ENCODE results near the gene TSFM. TPM values are rescaled to one million over a fixed set of nuclear protein-coding genes. Genes with fewer than 3 reads are reported as not detected.

Gene TSFM
- total RNA-seq, 4 donors from 2014 or later, result 9.4 to 21.2 (median 13.7) TPM

DNA sequence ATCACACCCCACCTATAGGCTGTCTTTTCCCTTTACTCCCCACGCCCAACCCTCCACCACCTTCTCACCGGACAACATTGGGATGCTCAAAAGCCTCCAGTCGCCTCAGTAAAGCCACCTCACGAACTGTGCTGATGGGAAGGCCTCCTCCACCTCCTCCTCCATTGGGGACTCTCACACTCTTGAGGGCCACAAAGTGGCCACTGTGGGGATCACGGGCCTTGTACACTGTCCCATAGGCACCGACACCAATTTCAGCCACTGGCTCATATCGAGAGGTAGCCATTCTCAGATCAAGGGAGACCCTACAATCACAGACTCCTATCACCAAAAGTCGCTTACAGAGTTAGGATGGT lies 31.2 kb upstream of the TSFM start:
- DNase-seq, result no peak
- no peak for TF ChIP-seq POLR2A (IDR thresholded peaks at IDR 0.05)
- TF ChIP-seq, protein P1, sequence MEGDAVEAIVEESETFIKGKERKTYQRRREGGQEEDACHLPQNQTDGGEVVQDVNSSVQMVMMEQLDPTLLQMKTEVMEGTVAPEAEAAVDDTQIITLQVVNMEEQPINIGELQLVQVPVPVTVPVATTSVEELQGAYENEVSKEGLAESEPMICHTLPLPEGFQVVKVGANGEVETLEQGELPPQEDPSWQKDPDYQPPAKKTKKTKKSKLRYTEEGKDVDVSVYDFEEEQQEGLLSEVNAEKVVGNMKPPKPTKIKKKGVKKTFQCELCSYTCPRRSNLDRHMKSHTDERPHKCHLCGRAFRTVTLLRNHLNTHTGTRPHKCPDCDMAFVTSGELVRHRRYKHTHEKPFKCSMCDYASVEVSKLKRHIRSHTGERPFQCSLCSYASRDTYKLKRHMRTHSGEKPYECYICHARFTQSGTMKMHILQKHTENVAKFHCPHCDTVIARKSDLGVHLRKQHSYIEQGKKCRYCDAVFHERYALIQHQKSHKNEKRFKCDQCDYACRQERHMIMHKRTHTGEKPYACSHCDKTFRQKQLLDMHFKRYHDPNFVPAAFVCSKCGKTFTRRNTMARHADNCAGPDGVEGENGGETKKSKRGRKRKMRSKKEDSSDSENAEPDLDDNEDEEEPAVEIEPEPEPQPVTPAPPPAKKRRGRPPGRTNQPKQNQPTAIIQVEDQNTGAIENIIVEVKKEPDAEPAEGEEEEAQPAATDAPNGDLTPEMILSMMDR (IDR thresholded peaks at IDR 0.05), result no peak
- no peaks in the 10 kb centered on the region for H3K9me3 ChIP-seq

DNA sequence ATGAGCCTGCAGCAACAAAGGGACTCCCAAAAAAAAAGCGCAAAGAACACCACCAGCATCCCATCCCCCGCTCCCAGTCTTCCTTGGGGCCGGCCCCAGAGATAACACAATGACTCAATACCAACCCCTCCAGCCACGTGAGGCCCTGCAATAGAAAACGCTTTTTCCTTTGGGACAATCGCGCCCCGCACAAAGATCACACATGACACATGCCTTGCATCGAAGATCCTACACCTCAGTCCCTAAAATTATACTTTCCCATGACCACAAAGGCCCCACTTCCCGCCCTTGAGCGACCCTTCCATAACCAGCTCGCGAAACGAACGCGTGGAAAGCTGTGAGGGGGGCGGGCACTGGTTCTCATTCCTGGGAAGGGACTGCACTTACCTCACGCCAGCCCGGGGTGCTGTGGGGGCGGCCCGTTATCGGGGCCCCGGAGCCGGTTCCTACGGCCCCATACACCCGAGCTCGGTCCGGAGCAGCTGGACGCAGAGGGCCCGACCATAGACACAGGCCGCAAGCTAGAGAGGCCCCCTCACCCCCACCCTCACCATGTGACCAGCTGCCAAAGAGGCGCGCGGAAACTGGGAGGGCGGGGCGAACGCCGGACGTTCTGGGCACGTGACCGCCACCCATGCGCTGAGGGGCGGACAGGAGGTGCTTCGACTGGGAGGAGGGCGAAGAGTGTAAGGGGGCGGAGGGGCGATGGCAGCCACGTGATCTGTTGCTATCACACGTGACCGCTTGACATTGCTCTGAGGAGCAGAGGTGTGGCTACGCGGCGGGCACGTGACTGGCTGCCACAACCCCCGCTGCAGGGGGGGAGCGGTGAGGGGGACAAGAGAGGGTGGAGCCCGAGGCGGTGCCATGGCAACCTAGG lies 30.6 kb upstream of the TSFM start, which contains the start of gene CDK4:
Gene CDK4 (minus strand): TSS at position 523 of the 880 bp plus-strand sequence. CDS start 593 bp downstream, outside the sequence.
- H3K9me3 ChIP-seq, result no peaks in the 10 kb centered on the region
- TF ChIP-seq, protein P1 (IDR thresholded peaks at IDR 0.05), result peak in 2 of 6 experiments; percentile 1
- peak; percentile 35 to 52 for TF ChIP-seq POLR2A (IDR thresholded peaks at IDR 0.05)
- peaks cover 0 to 27% (median 0%) of the 10 kb centered on the region in 3 donors for H3K36me3 ChIP-seq
- peak; percentile 98 to 100 (median 100) for DNase-seq
- H3K27ac ChIP-seq, result peak within 1 kb of the TSS; percentile 69 to 81 (median 78)
- H3K27me3 ChIP-seq, result no peaks in the 10 kb centered on the region
- peaks cover 0 to 37% (median 4%) of the 10 kb centered on the region in 4 donors for H3K4me1 ChIP-seq
- peak within 1 kb of the TSS; percentile 49 to 70 (median 60) for H3K4me3 ChIP-seq

More for the DNA sequence above, 31.2 kb upstream of the TSFM start:
- Histone ChIP-seq H3K4me3 (peak overlapping the region; percentile 49 to 70 (median 60)), H3K36me3 (peaks cover 0 to 33% (median 0%) of the 10 kb centered on the region in 3 donors), H3K27me3 (no peaks in the 10 kb centered on the region), H3K4me1 (peaks cover 0 to 31% (median under 1%) of the 10 kb centered on the region in 4 donors), H3K27ac (peak overlapping the region in 3 of 4 donors; percentile 69 to 81 (median 77))

DNA sequence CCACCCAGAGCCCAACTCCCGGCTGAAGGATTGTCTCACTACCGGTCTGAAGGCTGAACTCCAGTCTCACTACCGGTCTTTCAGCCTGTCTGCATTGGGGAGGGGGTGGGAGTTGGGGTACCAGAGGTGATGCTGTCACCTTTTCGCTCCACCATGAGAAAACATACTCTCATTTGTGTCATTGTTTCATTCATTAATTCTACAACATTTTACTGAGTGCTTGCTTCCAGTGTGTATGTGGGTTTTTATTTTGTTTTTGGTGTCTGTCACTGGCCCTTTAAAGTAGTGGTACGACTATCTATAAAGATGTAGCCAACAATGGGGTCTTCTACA lies 30.0 kb upstream of the TSFM start:
- Histone ChIP-seq H3K27me3 (no peaks in the 10 kb centered on the region), H3K9me3 (no peaks in the 10 kb centered on the region), H3K4me3 (peak overlapping the region in 3 of 4 donors; percentile 49 to 70 (median 67)), H3K27ac (peak overlapping the region; percentile 34 to 81 (median 57)), H3K36me3 (peaks cover 0 to 21% (median 0%) of the 10 kb centered on the region in 3 donors), H3K4me1 (peaks cover 0 to 37% (median 4%) of the 10 kb centered on the region in 4 donors)
- no peak for TF ChIP-seq POLR2A (IDR thresholded peaks at IDR 0.05)
- TF ChIP-seq, protein P1 (IDR thresholded peaks at IDR 0.05), result no peak
- no peak for DNase-seq

DNA sequence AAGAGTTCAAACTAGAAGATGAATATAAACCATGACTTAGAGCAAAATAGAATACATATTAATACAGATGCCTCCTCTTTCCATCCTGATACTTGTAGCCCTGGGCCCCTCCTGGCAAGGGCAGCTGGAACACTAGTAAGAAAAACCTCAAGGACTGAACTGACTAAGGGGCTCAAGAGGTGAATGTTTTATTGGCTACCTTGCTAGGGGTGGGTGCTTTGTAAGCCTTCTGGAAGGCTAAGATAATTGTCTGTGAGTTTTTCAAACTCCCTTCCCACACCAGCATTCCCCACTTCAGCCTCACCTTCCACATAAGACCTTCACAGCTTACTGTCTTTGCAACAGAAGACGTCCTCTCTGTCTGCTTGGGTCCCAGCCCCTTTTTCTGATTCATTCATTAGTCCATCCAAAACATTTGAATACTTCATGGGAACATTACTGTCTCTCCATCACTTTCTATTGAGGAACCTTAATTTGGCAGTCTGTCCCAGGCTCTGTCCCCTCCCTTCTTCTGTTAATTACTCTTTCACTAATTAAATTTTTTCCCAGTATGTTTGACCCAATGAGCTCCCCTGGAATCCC lies 28.7 kb upstream of the TSFM start:
- H3K4me1 ChIP-seq, result peaks cover 0 to 37% (median 4%) of the 10 kb centered on the region in 4 donors
- no peak overlapping the region for H3K4me3 ChIP-seq
- no peaks in the 10 kb centered on the region for H3K9me3 ChIP-seq
- no peak for DNase-seq
- peaks cover 0 to 21% (median 0%) of the 10 kb centered on the region in 3 donors for H3K36me3 ChIP-seq
- no peaks in the 10 kb centered on the region for H3K27me3 ChIP-seq
- H3K27ac ChIP-seq, result peak overlapping the region in 3 of 4 donors; percentile 65 to 90 (median 88)
- TF ChIP-seq, protein P1 (IDR thresholded peaks at IDR 0.05), result no peak
- TF ChIP-seq POLR2A (IDR thresholded peaks at IDR 0.05), result no peak

DNA sequence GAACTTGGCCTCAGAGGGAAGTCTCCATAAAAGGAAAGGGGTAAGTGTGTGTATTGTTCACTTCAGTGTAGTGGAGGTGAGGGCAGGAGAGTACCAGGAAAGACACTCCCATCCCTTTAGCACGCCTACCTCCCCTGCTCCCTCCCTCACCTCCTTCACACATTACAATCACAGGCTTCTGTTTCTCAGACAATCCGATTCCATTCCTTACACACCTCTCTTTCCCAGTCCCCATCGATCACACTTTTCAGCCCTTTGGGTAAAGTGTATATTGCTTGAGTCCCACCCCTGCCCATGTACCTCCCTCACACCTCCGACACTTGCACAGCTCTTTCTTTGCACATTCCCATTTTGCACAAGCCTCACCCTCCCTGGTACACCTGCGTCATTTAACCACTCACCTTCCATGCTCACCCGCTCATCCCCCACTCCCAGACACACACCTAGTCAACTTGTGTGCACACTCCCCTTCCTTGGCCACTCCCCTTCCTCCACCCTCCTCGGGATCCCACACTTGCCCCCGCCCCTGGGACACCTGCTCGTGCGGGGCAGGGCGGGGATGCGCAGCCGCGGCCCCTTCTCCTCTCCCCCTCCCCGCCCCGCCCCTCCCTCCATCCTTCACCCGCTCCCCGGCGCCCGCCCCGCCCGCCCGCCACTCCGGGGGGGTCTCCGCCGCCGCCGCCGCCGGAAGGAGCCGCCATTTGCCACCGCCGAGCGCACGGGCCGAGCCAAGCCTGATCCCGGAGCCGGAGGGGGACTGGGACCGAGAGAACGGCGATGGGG lies 28.0 kb upstream of the TSFM start, which contains the start of gene MARCHF9:
Gene MARCHF9 (plus strand): TSS at position 693 of the 783 bp plus-strand sequence. CDS start 426 bp downstream, outside the sequence.
- DNase-seq, result peak; percentile 89 to 96 (median 93)
- H3K4me1 ChIP-seq, result peaks cover 0 to 37% (median 4%) of the 10 kb centered on the region in 4 donors
- H3K27me3 ChIP-seq, result no peaks in the 10 kb centered on the region
- peak within 1 kb of the TSS; percentile 73 to 89 (median 80) for H3K4me3 ChIP-seq
- peak within 1 kb of the TSS; percentile 65 to 90 (median 84) for H3K27ac ChIP-seq
- peaks cover 0 to 17% (median 0%) of the 10 kb centered on the region in 3 donors for H3K36me3 ChIP-seq
- H3K9me3 ChIP-seq, result no peaks in the 10 kb centered on the region
- TF ChIP-seq, protein P1 (IDR thresholded peaks at IDR 0.05), result no peak
- TF ChIP-seq POLR2A (IDR thresholded peaks at IDR 0.05), result no peak
